WTC11 (cell line): ENCODE results near the gene GIMAP4. TPM values are rescaled to one million over a fixed set of nuclear protein-coding genes. Genes with fewer than 3 reads are reported as not detected.

Source experiments
- ATAC-seq: fragments of 200-7000 bp; cut with Tn5 transposase; 2 replicates; pipeline ENCODE4 v1.10.0; 2021; ENCODE audit warnings: mild to moderate bottlenecking, moderate library complexity
- CTCF ChIA-PET: fragments of 300-600 bp; sonication (Branson Sonifier 250); formaldehyde crosslinking; loops from one replicate; lab custom pipeline; 2021; ENCODE audit warnings: antibody characterized with exemption; lab: Charles Lee
- POLR2A ChIA-PET: fragments of 350-600 bp; sonication (Branson Sonifier 250); formaldehyde crosslinking; loops from one replicate; lab custom pipeline; 2021; ENCODE audit warnings: antibody characterized with exemption; lab: Charles Lee
- DNase-seq: peaks from one replicate; pipeline ENCODE4 v3.0.0; 2021; ENCODE audit warnings: low spot score
- H3K27ac Mint-ChIP-seq: 2 replicates; pipeline ENCODE4 v1.8.0; 2021; ENCODE audit warnings: mixed read lengths
- H3K27me3 Mint-ChIP-seq: 2 replicates; pipeline ENCODE4 v1.8.0; 2021; ENCODE audit warnings: low read depth, mild to moderate bottlenecking, moderate library complexity, mixed read lengths
- H3K36me3 Mint-ChIP-seq: 2 replicates; pipeline ENCODE4 v1.8.0; 2021; ENCODE audit warnings: mixed read lengths
- H3K4me1 Mint-ChIP-seq: 2 replicates; pipeline ENCODE4 v1.8.0; 2022; ENCODE audit warnings: mixed read lengths
- H3K4me3 Mint-ChIP-seq: 2 replicates; pipeline ENCODE4 v1.8.0; 2021; ENCODE audit warnings: mild to moderate bottlenecking, moderate library complexity, mixed read lengths
- H3K9me3 Mint-ChIP-seq: 2 replicates; pipeline ENCODE4 v1.8.0; 2021; ENCODE audit warnings: mixed read lengths
- CBFB ChIP-seq: sonication (generic); formaldehyde crosslinking; IDR thresholded peaks from 2 replicates; pipeline ENCODE4 v1.8.1; 2022; ENCODE audit warnings: mild to moderate bottlenecking, low read depth, missing genetic modification reagents
- CDX4 ChIP-seq: fragments of 250-450 bp; sonication (Bioruptor Pico); IDR thresholded peaks from 2 replicates; pipeline ENCODE4 v1.9.0; 2021; ENCODE audit warnings: moderate library complexity, mild to moderate bottlenecking, inconsistent platforms, borderline replicate concordance
- CREM ChIP-seq: sonication (generic); formaldehyde crosslinking; IDR thresholded peaks from 2 replicates; pipeline ENCODE4 v1.8.1; 2022; ENCODE audit warnings: mild to moderate bottlenecking, missing genetic modification reagents, moderate library complexity
- ETV6 ChIP-seq: sonication (generic); formaldehyde crosslinking; IDR thresholded peaks from 2 replicates; pipeline ENCODE4 v1.8.1; 2022; ENCODE audit warnings: mild to moderate bottlenecking, missing genetic modification reagents
- FOXJ3 ChIP-seq: sonication (generic); formaldehyde crosslinking; IDR thresholded peaks from 2 replicates; pipeline ENCODE4 v1.9.0; 2021; ENCODE audit warnings: missing genetic modification reagents, mild to moderate bottlenecking, borderline replicate concordance
- GRHL2 ChIP-seq: fragments of 250-450 bp; sonication (Bioruptor Pico); IDR thresholded peaks from 2 replicates; pipeline ENCODE4 v1.8.0; 2022; ENCODE audit warnings: mild to moderate bottlenecking, moderate library complexity; ENCODE audit not compliant: insufficient replicate concordance, severe bottlenecking
- MYBL2 ChIP-seq: sonication (generic); formaldehyde crosslinking; IDR thresholded peaks from 2 replicates; pipeline ENCODE4 v1.8.1; 2023; ENCODE audit warnings: mild to moderate bottlenecking, moderate library complexity, missing genetic modification reagents
- NFYB ChIP-seq: sonication (generic); formaldehyde crosslinking; conservative IDR thresholded peaks from 2 replicates; pipeline ENCODE4 v1.8.0; 2022; ENCODE audit warnings: low read depth, missing genetic modification reagents
- NR2C2 ChIP-seq: sonication (generic); formaldehyde crosslinking; IDR thresholded peaks from 2 replicates; pipeline ENCODE4 v1.8.0; 2022; ENCODE audit warnings: mild to moderate bottlenecking, missing genetic modification reagents
- PRDM15 ChIP-seq: sonication (generic); formaldehyde crosslinking; IDR thresholded peaks from 2 replicates; pipeline ENCODE4 v1.8.0; 2022; ENCODE audit warnings: missing genetic modification reagents
- RELA ChIP-seq: sonication (generic); formaldehyde crosslinking; IDR thresholded peaks from 2 replicates; pipeline ENCODE4 v1.8.1; 2022; ENCODE audit warnings: missing genetic modification reagents, mild to moderate bottlenecking, borderline replicate concordance
- TP53 ChIP-seq: sonication (generic); formaldehyde crosslinking; IDR thresholded peaks from 2 replicates; pipeline ENCODE4 v1.8.1; 2023; ENCODE audit warnings: mild to moderate bottlenecking, missing genetic modification reagents
- ZNF121 ChIP-seq: sonication (generic); formaldehyde crosslinking; IDR thresholded peaks from 2 replicates; pipeline ENCODE4 v1.8.0; 2023; ENCODE audit warnings: missing genetic modification reagents
- ZNF219 ChIP-seq: sonication (generic); formaldehyde crosslinking; IDR thresholded peaks from 2 replicates; pipeline ENCODE4 v1.8.0; 2023; ENCODE audit warnings: missing genetic modification reagents, mild to moderate bottlenecking, borderline replicate concordance
- ZNF232 ChIP-seq: sonication (generic); formaldehyde crosslinking; IDR thresholded peaks from 2 replicates; pipeline ENCODE4 v1.8.0; 2022; ENCODE audit warnings: mild to moderate bottlenecking, missing genetic modification reagents
- ZNF425 ChIP-seq: fragments of 250-450 bp; sonication (Bioruptor Pico); conservative IDR thresholded peaks from 2 replicates; pipeline ENCODE4 v1.9.0; 2021; ENCODE audit warnings: mild to moderate bottlenecking
- ZNF532 ChIP-seq: fragments of 250-450 bp; sonication (Bioruptor Pico); IDR thresholded peaks from 2 replicates; pipeline ENCODE4 v1.9.0; 2021; ENCODE audit warnings: mild to moderate bottlenecking, borderline replicate concordance
- total RNA-seq: library from RNA; stranded (reverse); gene quantifications from 3 replicates; pipeline ENCODE4 v1.2.3, GENCODE V29; 2021
- TF ChIP-seq, protein P1 (sequence below): sonication (generic); formaldehyde crosslinking; IDR thresholded peaks from 2 replicates; pipeline ENCODE4 v1.8.1; 2022; ENCODE audit warnings: mild to moderate bottlenecking, missing genetic modification reagents, moderate library complexity, borderline replicate concordance

Gene GIMAP4
- total RNA-seq, 1 experiment from 2014 or later, result 0.28 TPM

GRCh38 chr7:150524018-150524417 is 43.2 kb upstream of the GIMAP4 start (continued):
- TF ChIP-seq ZNF425 (CRISPR knock-in tag), result no peak

DNA sequence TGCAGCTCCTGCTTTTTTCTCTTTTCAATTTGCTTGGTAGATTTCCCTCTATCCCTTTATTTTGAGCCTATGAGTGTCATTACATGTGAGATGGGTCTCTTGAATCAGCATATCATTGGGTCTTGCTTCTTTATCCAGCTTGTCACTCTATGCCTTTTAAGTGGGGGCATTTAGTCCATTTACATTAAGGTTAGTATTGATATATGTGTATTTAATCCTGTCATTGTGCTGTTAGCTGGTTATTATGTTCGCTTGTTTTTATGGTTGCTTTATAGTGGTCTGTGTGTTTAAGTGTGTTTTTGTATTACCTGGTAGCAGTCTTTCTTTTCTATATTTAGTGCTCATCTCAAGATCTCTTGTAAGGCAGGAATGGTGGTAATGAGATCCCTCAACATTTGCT is 35.5 kb upstream of the GIMAP4 start:
- H3K9me3 Mint-ChIP-seq, result peaks cover 79% of the 10 kb centered on the region
- no peak overlapping the region for H3K4me3 Mint-ChIP-seq
- ChIA-PET POLR2A (no interaction called here), CTCF (no interaction called here)
- no peak overlapping the region for H3K27ac Mint-ChIP-seq
- peaks cover 15% of the 10 kb centered on the region for H3K27me3 Mint-ChIP-seq
- ATAC-seq (no peak), DNase-seq (no peak)
- peaks cover 37% of the 10 kb centered on the region for H3K36me3 Mint-ChIP-seq
- TF ChIP-seq RELA (CRISPR knock-in tag) (no peak), ETV6 (no peak), GRHL2 (CRISPR knock-in tag) (no peak), MYBL2 (CRISPR knock-in tag) (no peak), NFYB (CRISPR knock-in tag) (no peak), ZNF232 (no peak), FOXJ3 (CRISPR knock-in tag) (no peak), CDX4 (CRISPR knock-in tag) (no peak), CBFB (CRISPR knock-in tag) (no peak), ZNF425 (CRISPR knock-in tag) (no peak)
- H3K4me1 Mint-ChIP-seq, result no peaks in the 10 kb centered on the region

- Mint-ChIP-seq H3K4me1 (no peaks in the 10 kb centered on the region), H3K27ac (no peak overlapping the region), H3K27me3 (peaks cover 25% of the 10 kb centered on the region), H3K4me3 (no peak overlapping the region), H3K9me3 (peaks cover 83% of the 10 kb centered on the region), H3K36me3 (peaks cover 48% of the 10 kb centered on the region)
- CTCF ChIA-PET, result no interaction called here
- no peak for ATAC-seq
- no peak for DNase-seq
- POLR2A ChIA-PET, result no interaction called here
- TF ChIP-seq ETV6 (no peak), ZNF532 (CRISPR knock-in tag) (no peak), CREM (CRISPR knock-in tag) (no peak), ZNF219 (no peak), MYBL2 (CRISPR knock-in tag) (no peak), NR2C2 (CRISPR knock-in tag) (no peak), PRDM15 (CRISPR knock-in tag) (no peak), ZNF121 (CRISPR knock-in tag) (no peak), TP53 (no peak)
- TF ChIP-seq, protein P1, sequence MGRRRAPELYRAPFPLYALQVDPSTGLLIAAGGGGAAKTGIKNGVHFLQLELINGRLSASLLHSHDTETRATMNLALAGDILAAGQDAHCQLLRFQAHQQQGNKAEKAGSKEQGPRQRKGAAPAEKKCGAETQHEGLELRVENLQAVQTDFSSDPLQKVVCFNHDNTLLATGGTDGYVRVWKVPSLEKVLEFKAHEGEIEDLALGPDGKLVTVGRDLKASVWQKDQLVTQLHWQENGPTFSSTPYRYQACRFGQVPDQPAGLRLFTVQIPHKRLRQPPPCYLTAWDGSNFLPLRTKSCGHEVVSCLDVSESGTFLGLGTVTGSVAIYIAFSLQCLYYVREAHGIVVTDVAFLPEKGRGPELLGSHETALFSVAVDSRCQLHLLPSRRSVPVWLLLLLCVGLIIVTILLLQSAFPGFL (CRISPR knock-in tag), result no peak
These were observed 28.9 kb upstream of the GIMAP4 start for GRCh38 chr7:150538259-150538658.
